ENCODE data around the gene C11orf91. TPM values are rescaled to one million over a fixed set of nuclear protein-coding genes. Genes with fewer than 3 reads are reported as not detected.

The C11orf91 gene
- total RNA-seq, 1 experiment from 2014 or later, result 0.22 TPM

GRCh38 chr11:33722590-33723234, 22.1 kb upstream of the C11orf91 start:
- Mint-ChIP-seq H3K9me3 (0 out of 2 replicates have a peak, but pooled peaks cover 1% of the 10 kb centered on the region), H3K4me1 (peaks cover 16% of the 10 kb centered on the region), H3K36me3 (peaks cover 9% of the 10 kb centered on the region), H3K4me3 (no peak overlapping the region), H3K27me3 (ENCODE audit: low read depth) (no peaks in the 10 kb centered on the region), H3K27ac (no peak overlapping the region)
- ATAC-seq, result no peak
- TF ChIP-seq ZNF138 (CRISPR knock-in tag; conservative IDR thresholded peaks at IDR 0.05), result no peak
- no peak for TF ChIP-seq SOX15 (CRISPR knock-in tag; IDR thresholded peaks at IDR 0.05)
- TF ChIP-seq PRRX2 (CRISPR knock-in tag; IDR thresholded peaks at IDR 0.05), result no peak
- TF ChIP-seq E2F1 (CRISPR knock-in tag; IDR thresholded peaks at IDR 0.05), result no peak
- POLR2A ChIA-PET, result no interaction called here
- no peak for DNase-seq (ENCODE audit: low spot score)
- CTCF ChIA-PET, result no interaction called here

GRCh38 chr11:33721984-33722383, 21.4 kb upstream of the C11orf91 start:
- no peak overlapping the region for H3K4me3 Mint-ChIP-seq
- H3K4me1 Mint-ChIP-seq, result peaks cover 16% of the 10 kb centered on the region
- ChIA-PET CTCF (no interaction called here), POLR2A (no interaction called here)
- no peak overlapping the region for H3K27ac Mint-ChIP-seq
- H3K27me3 Mint-ChIP-seq (ENCODE audit: low read depth), result no peaks in the 10 kb centered on the region
- H3K36me3 Mint-ChIP-seq, result peaks cover 11% of the 10 kb centered on the region
- no peak for TF ChIP-seq TEAD4 (CRISPR knock-in tag; IDR thresholded peaks at IDR 0.05)
- no peak for TF ChIP-seq ERG (CRISPR knock-in tag; IDR thresholded peaks at IDR 0.05)
- no peak for TF ChIP-seq ZNF671 (CRISPR knock-in tag; IDR thresholded peaks at IDR 0.05)
- no peak for TF ChIP-seq CREB1 (CRISPR knock-in tag; IDR thresholded peaks at IDR 0.05)
- no peak for TF ChIP-seq ETV6 (CRISPR knock-in tag; IDR thresholded peaks at IDR 0.05)
- no peak for ATAC-seq
- DNase-seq (ENCODE audit: low spot score), result no peak
- H3K9me3 Mint-ChIP-seq, result no peaks in the 10 kb centered on the region

GRCh38 chr11:33721426-33721825, 20.8 kb upstream of the C11orf91 start:
- Mint-ChIP-seq H3K4me1 (peaks cover 16% of the 10 kb centered on the region), H3K36me3 (peaks cover 12% of the 10 kb centered on the region), H3K27me3 (ENCODE audit: low read depth) (no peaks in the 10 kb centered on the region), H3K4me3 (no peak overlapping the region), H3K9me3 (no peaks in the 10 kb centered on the region), H3K27ac (no peak overlapping the region)
- ChIA-PET CTCF (no interaction called here), POLR2A (no interaction called here)
- no peak for DNase-seq (ENCODE audit: low spot score)
- no peak for ATAC-seq
- TF ChIP-seq EMX1 (CRISPR knock-in tag; IDR thresholded peaks at IDR 0.05) (no peak), NFE2L1 (CRISPR knock-in tag; IDR thresholded peaks at IDR 0.05) (no peak), PREB (CRISPR knock-in tag; IDR thresholded peaks at IDR 0.05; ENCODE audit: borderline replicate concordance) (no peak), CTCF (IDR thresholded peaks at IDR 0.05) (no peak)

- Mint-ChIP-seq H3K4me3 (no peak overlapping the region), H3K4me1 (peaks cover 14% of the 10 kb centered on the region), H3K9me3 (no peaks in the 10 kb centered on the region), H3K27me3 (ENCODE audit: low read depth) (no peaks in the 10 kb centered on the region), H3K27ac (no peak overlapping the region; the same call in 1 of the 2 replicates), H3K36me3 (peaks cover 12% of the 10 kb centered on the region)
- ATAC-seq (no peak), DNase-seq (ENCODE audit: low spot score) (no peak)
- POLR2A ChIA-PET, result no interaction called here
- CTCF ChIA-PET, result interaction anchor here (1.1 kb wide), 1 partner anchor 89 kb away, joined by 4 read pairs; no protein-coding TSS in a partner anchor
- no peak for TF ChIP-seq IRF2 (CRISPR knock-in tag; IDR thresholded peaks at IDR 0.05; ENCODE audit: borderline replicate concordance, low read depth)
- no peak for TF ChIP-seq ZNF425 (CRISPR knock-in tag; conservative IDR thresholded peaks at IDR 0.05)
- TF ChIP-seq ARID4B (CRISPR knock-in tag; IDR thresholded peaks at IDR 0.05; ENCODE audit: borderline replicate concordance), result no peak
These were observed 19.0 kb upstream of the C11orf91 start for GRCh38 chr11:33719587-33719986.
